Osteoblast (primary cell): Measurements from ENCODE around the gene TRUB2. TPM values are rescaled to one million over a fixed set of nuclear protein-coding genes. Genes with fewer than 3 reads are reported as not detected.

Source experiments
- DNase-seq: peaks from one replicate; pipeline ENCODE4 v3.0.0; 2011; ENCODE audit warnings: low spot score, mixed read lengths; ENCODE audit not compliant: insufficient read length; ENCODE audit errors: missing footprints
- H2AFZ ChIP-seq: 2 replicates; pipeline ENCODE4 v1.6.0; 2011; ENCODE audit warnings: mild to moderate bottlenecking, low read length
- H3K27ac ChIP-seq: 2 replicates; pipeline ENCODE4 v1.5.1; 2011; ENCODE audit warnings: mild to moderate bottlenecking, low read depth, low read length, moderate library complexity
- H3K27me3 ChIP-seq: 2 replicates; pipeline ENCODE4 v1.6.0; 2012; ENCODE audit warnings: mild to moderate bottlenecking, control low read depth, inconsistent platforms, low read length, moderate library complexity; ENCODE audit not compliant: insufficient read depth
- H3K36me3 ChIP-seq: 2 replicates; pipeline ENCODE4 v1.5.1; 2011; ENCODE audit warnings: mild to moderate bottlenecking, low read length, control low read depth, moderate library complexity; ENCODE audit not compliant: insufficient read depth
- H3K4me1 ChIP-seq: 2 replicates; pipeline ENCODE4 v1.5.1; 2011; ENCODE audit warnings: mild to moderate bottlenecking, low read length, control low read depth, moderate library complexity; ENCODE audit not compliant: insufficient read depth
- H3K4me2 ChIP-seq: 2 replicates; pipeline ENCODE4 v1.6.0; 2011; ENCODE audit warnings: mild to moderate bottlenecking, low read length; ENCODE audit not compliant: insufficient read depth
- H3K4me3 ChIP-seq: fragments of 200-600 bp; sonication (generic); 3 replicates; pipeline ENCODE4 v1.5.1; 2012; ENCODE audit warnings: mild to moderate bottlenecking, low read length, inconsistent platforms; ENCODE audit not compliant: insufficient read depth
- H3K79me2 ChIP-seq: 2 replicates; pipeline ENCODE4 v1.6.0; 2012; ENCODE audit warnings: mild to moderate bottlenecking, low read length, control low read depth, inconsistent platforms; ENCODE audit not compliant: insufficient read depth
- H3K9me3 ChIP-seq: 2 replicates; pipeline ENCODE4 v1.5.1; 2011; ENCODE audit warnings: low read depth, low read length, control low read depth
- H4K20me1 ChIP-seq: 2 replicates; pipeline ENCODE4 v1.6.0; 2012; ENCODE audit warnings: mild to moderate bottlenecking, low read length, control low read depth; ENCODE audit not compliant: insufficient read depth
- CTCF ChIP-seq: IDR thresholded peaks from 2 replicates; pipeline ENCODE4 v1.5.1; 2011; ENCODE audit warnings: mild to moderate bottlenecking, low read depth, low read length, moderate library complexity; ENCODE audit errors: extremely low read depth
- total RNA-seq: library from RNA; depleted of rRNA; stranded (reverse); fragments of >200 nt; gene quantifications from 2 replicates; pipeline ENCODE4 v1.2.3, GENCODE V29; 2012

The TRUB2 gene
- total RNA-seq, 1 donor = 16.3 TPM

- no peak overlapping the region for H3K4me3 ChIP-seq
- no peaks in the 10 kb centered on the region for H3K27me3 ChIP-seq
- H2AFZ ChIP-seq = no peak overlapping the region
- no peaks in the 10 kb centered on the region for H3K4me1 ChIP-seq
- H3K4me2 ChIP-seq = no peak overlapping the region
- DNase-seq = no peak
- peaks cover 37% of the 10 kb centered on the region for H4K20me1 ChIP-seq
- no peak overlapping the region for H3K27ac ChIP-seq
- peaks cover 87% of the 10 kb centered on the region for H3K36me3 ChIP-seq
- no peaks in the 10 kb centered on the region for H3K9me3 ChIP-seq
- no peak for TF ChIP-seq CTCF
- peaks cover 32% of the 10 kb centered on the region for H3K79me2 ChIP-seq
Measured at GRCh38 chr9:128266868-128267590, 55.2 kb downstream of the TRUB2 start.

GRCh38 chr9:128265348-128265847 is 56.8 kb downstream of the TRUB2 start:
- H3K36me3 ChIP-seq = peaks cover 88% of the 10 kb centered on the region
- TF ChIP-seq CTCF = no peak
- DNase-seq = no peak
- H4K20me1 ChIP-seq = peaks cover 31% of the 10 kb centered on the region
- no peak overlapping the region for H2AFZ ChIP-seq
- no peak overlapping the region for H3K4me3 ChIP-seq
- H3K27ac ChIP-seq = no peak overlapping the region
- H3K9me3 ChIP-seq = no peaks in the 10 kb centered on the region
- peaks cover 20% of the 10 kb centered on the region for H3K79me2 ChIP-seq
- no peaks in the 10 kb centered on the region for H3K4me1 ChIP-seq
- H3K4me2 ChIP-seq = no peak overlapping the region
- H3K27me3 ChIP-seq = no peaks in the 10 kb centered on the region

- H3K79me2 ChIP-seq = peaks cover 4% of the 10 kb centered on the region
- no peaks in the 10 kb centered on the region for H3K27me3 ChIP-seq
- no peak for TF ChIP-seq CTCF
- peaks cover 17% of the 10 kb centered on the region for H4K20me1 ChIP-seq
- no peak overlapping the region for H2AFZ ChIP-seq
- H3K27ac ChIP-seq = no peak overlapping the region
- no peaks in the 10 kb centered on the region for H3K4me1 ChIP-seq
- DNase-seq = peak; percentile 29
- no peaks in the 10 kb centered on the region for H3K9me3 ChIP-seq
- H3K36me3 ChIP-seq = peaks cover 90% of the 10 kb centered on the region
- H3K4me3 ChIP-seq = no peak overlapping the region
- no peak overlapping the region for H3K4me2 ChIP-seq
Measured at GRCh38 chr9:128262687-128263086, 59.6 kb downstream of the TRUB2 start.

GRCh38 chr9:128260340-128260739 is 61.9 kb downstream of the TRUB2 start:
- Histone ChIP-seq H3K9me3 (no peaks in the 10 kb centered on the region), H3K27me3 (no peaks in the 10 kb centered on the region), H3K27ac (no peak overlapping the region), H3K4me2 (no peak overlapping the region), H2AFZ (no peak overlapping the region), H3K4me3 (no peak overlapping the region), H3K4me1 (no peaks in the 10 kb centered on the region), H4K20me1 (peaks cover 31% of the 10 kb centered on the region), H3K36me3 (peaks cover 88% of the 10 kb centered on the region), H3K79me2 (no peaks in the 10 kb centered on the region)
- peak; percentile 52 for DNase-seq
- TF ChIP-seq CTCF = no peak
